A549 (cell line): ENCODE data around the gene KSR2. TPM values are rescaled to one million over a fixed set of nuclear protein-coding genes. Genes with fewer than 3 reads are reported as not detected.

Source experiments
- ATAC-seq, 2 experiments: fragments of 200-7000 bp in 1 of 2; fragments of >200 bp in 1 of 2; cut with Nextera tagmentation in 1 of 2; cut with Tn5 transposase in 1 of 2; 3 replicates each; pipeline versions ENCODE4 v1.8.0 to v1.9.1; 2018 to 2020; ENCODE audit warnings: mild to moderate bottlenecking in 1 of 2, moderate library complexity in 1 of 2
- CTCF ChIA-PET: fragments of 300-600 bp; sonication (Branson Sonifier 250); formaldehyde crosslinking; extraction: SDS; loops from one replicate; lab custom pipeline; 2021; ENCODE audit warnings: antibody characterized with exemption, inconsistent platforms; lab: Yijun Ruan, JAX
- POLR2A ChIA-PET: fragments of 350-600 bp; formaldehyde crosslinking; extraction: SDS; loops from one replicate; lab custom pipeline; 2021; ENCODE audit warnings: antibody characterized with exemption, inconsistent platforms; lab: Yijun Ruan, JAX
- DNase-seq, 2 experiments: peaks; one replicate each; pipeline versions ENCODE4 v3.0.0 to v3.0.0-alpha.2; 2011 to 2016; ENCODE audit warnings: low read depth in 1 of 2, low spot score in 1 of 2
- FAIRE-seq: peaks from 2 replicates; lab custom pipeline; 2011; peaks lifted over from hg19 to GRCh38; lab: Jason Lieb, UNC
- H3K27ac ChIP-seq, 2 experiments: fragments of >200 bp; sonication (Bioruptor Twin); formaldehyde crosslinking; 3 replicates each; pipeline ENCODE4 v1.5.1; 2016 to 2017
- H3K4me1 ChIP-seq: fragments of >200 bp; sonication (Bioruptor Twin); formaldehyde crosslinking; 3 replicates; pipeline ENCODE4 v1.6.1; 2016
- H3K4me2 ChIP-seq: fragments of >200 bp; sonication (Bioruptor Twin); formaldehyde crosslinking; 3 replicates; pipeline ENCODE4 v1.6.1; 2016
- H3K4me3 ChIP-seq: fragments of >200 bp; sonication (Bioruptor Twin); formaldehyde crosslinking; 3 replicates; pipeline ENCODE4 v1.5.1; 2016
- H3K9me3 ChIP-seq: fragments of >200 bp; sonication (Bioruptor Twin); formaldehyde crosslinking; 3 replicates; pipeline ENCODE4 v1.6.1; 2016
- CBX2 ChIP-seq: fragments of 200-600 bp; sonication (generic); IDR thresholded peaks from 2 replicates; pipeline ENCODE4 v1.6.1; 2016; ENCODE audit warnings: low read depth, mild to moderate bottlenecking, borderline replicate concordance
- CHD2 ChIP-seq: fragments of 150-350 bp; IDR thresholded peaks from 2 replicates; pipeline ENCODE4 v1.6.1; 2014; ENCODE audit warnings: low read length; ENCODE audit not compliant: partially characterized antibody
- EHMT2 ChIP-seq: fragments of 200-600 bp; sonication (generic); IDR thresholded peaks from 2 replicates; pipeline ENCODE4 v1.6.1; 2016; ENCODE audit warnings: antibody characterized with exemption, low read depth, mild to moderate bottlenecking, moderate library complexity
- FOSB ChIP-seq: fragments of 250-450 bp; sonication (Bioruptor Pico); IDR thresholded peaks from 2 replicates; pipeline ENCODE4 v1.5.0; 2020; ENCODE audit warnings: mild to moderate bottlenecking, moderate library complexity
- FOSL2 ChIP-seq, 2 experiments: fragments of 450-650 bp in 1 of 2; fragments of >200 bp in 1 of 2; sonication (Bioruptor Twin) in 1 of 2; formaldehyde crosslinking; IDR thresholded peaks; 2 replicates each; pipeline versions ENCODE4 v1.5.0 to v1.6.1; 2016 to 2020; ENCODE audit warnings: mild to moderate bottlenecking in 1 of 2, moderate library complexity in 1 of 2
- HOXB5 ChIP-seq: fragments of 250-450 bp; sonication (Bioruptor Pico); IDR thresholded peaks from 2 replicates; pipeline ENCODE4 v1.5.0; 2020; ENCODE audit warnings: mild to moderate bottlenecking, moderate library complexity
- JUNB ChIP-seq: fragments of >200 bp; sonication (Bioruptor Twin); formaldehyde crosslinking; IDR thresholded peaks from 2 replicates; pipeline ENCODE4 v1.6.1; 2016
- KDM1A ChIP-seq: fragments of 200-600 bp; sonication (generic); IDR thresholded peaks from 2 replicates; pipeline ENCODE4 v1.6.1; 2016; ENCODE audit warnings: low read depth, mild to moderate bottlenecking
- KDM5A ChIP-seq: fragments of 200-600 bp; sonication (generic); IDR thresholded peaks from 2 replicates; pipeline ENCODE4 v1.6.1; 2016; ENCODE audit warnings: antibody characterized with exemption, mild to moderate bottlenecking
- MAFK ChIP-seq: fragments of 450-650 bp; IDR thresholded peaks from 2 replicates; pipeline ENCODE4 v1.6.1; 2014; ENCODE audit not compliant: partially characterized antibody
- NFE2L2 ChIP-seq: fragments of 150-350 bp; conservative IDR thresholded peaks from 2 replicates; pipeline ENCODE4 v1.6.1; 2014; ENCODE audit warnings: low read length
- RAD21 ChIP-seq, 2 experiments: fragments of >200 bp in 1 of 2; sonication (Bioruptor Twin) in 1 of 2; formaldehyde crosslinking in 1 of 2; IDR thresholded peaks in 1 of 2; conservative IDR thresholded peaks in 1 of 2; 2 replicates in 1 of 2; 3 replicates in 1 of 2; pipeline ENCODE4 v1.6.1; 2012 to 2018; ENCODE audit warnings: inconsistent platforms in 1 of 2
- TP53 ChIP-seq: fragments of 250-450 bp; sonication (Bioruptor Pico); IDR thresholded peaks from 2 replicates; pipeline ENCODE4 v1.5.0; 2021; ENCODE audit warnings: mild to moderate bottlenecking, moderate library complexity
- ZC3H11A ChIP-seq: fragments of 450-650 bp; IDR thresholded peaks from 2 replicates; pipeline ENCODE4 v1.6.1; 2014; ENCODE audit warnings: antibody characterized with exemption, mild to moderate bottlenecking
- ZSCAN20 ChIP-seq: fragments of 250-450 bp; sonication (Bioruptor Pico); IDR thresholded peaks from 2 replicates; pipeline ENCODE4 v1.8.0; 2022; ENCODE audit warnings: mild to moderate bottlenecking, moderate library complexity
- WGBS: methylation state at CpG from one replicate; pipeline ENCODE4 v1.1.6; 2017; ENCODE audit errors: missing lambda C conversion rate; 5-methylcytosine and 5-hydroxymethylcytosine counted together
- polyA plus RNA-seq, 4 experiments: library from polyadenylated mRNA; depleted of rRNA in 3 of 4; stranded (reverse); fragments of >200 nt; fragmentation: RNase III in 1 of 4; extraction: RNeasy Plus Mini Kit Qiagen cat#74134 plus additional on column Dnase treatment in 1 of 4; gene quantifications; 2 replicates in 3 of 4; 3 replicates in 1 of 4; pipeline ENCODE4 v1.2.3, GENCODE V29; 2011 to 2017
- TF ChIP-seq, protein P1 (sequence below): IDR thresholded peaks from 2 replicates; pipeline ENCODE4 v1.6.1; 2012
- TF ChIP-seq, protein P2 (sequence below): IDR thresholded peaks from 2 replicates; pipeline ENCODE4 v1.6.1; 2012
- TF ChIP-seq, protein P3 (sequence below): fragments of 150-350 bp; IDR thresholded peaks from 2 replicates; pipeline ENCODE4 v1.6.1; 2014; ENCODE audit warnings: low read depth, mild to moderate bottlenecking, low read length
- TF ChIP-seq, protein P4 (sequence below): fragments of >200 bp; sonication (Bioruptor Twin); formaldehyde crosslinking; IDR thresholded peaks from 2 replicates; pipeline ENCODE4 v1.6.1; 2016
- TF ChIP-seq, protein P5 (sequence below): IDR thresholded peaks from 2 replicates; pipeline ENCODE4 v1.6.1; 2012; ENCODE audit warnings: low read depth, borderline replicate concordance
- TF ChIP-seq, protein P6 (sequence below): fragments of >200 bp; sonication (Bioruptor Twin); formaldehyde crosslinking; IDR thresholded peaks from 3 replicates; pipeline ENCODE4 v1.5.1; 2016
- TF ChIP-seq, protein P7 (sequence below): fragments of >200 bp; sonication (Bioruptor Twin); formaldehyde crosslinking; IDR thresholded peaks from 3 replicates; pipeline ENCODE4 v1.6.1; 2016

KSR2 gene
- polyA plus RNA-seq, 2 of the 4 experiments (the other 2 are of a cell fraction), result 0.37 to 1.2 TPM

DNA sequence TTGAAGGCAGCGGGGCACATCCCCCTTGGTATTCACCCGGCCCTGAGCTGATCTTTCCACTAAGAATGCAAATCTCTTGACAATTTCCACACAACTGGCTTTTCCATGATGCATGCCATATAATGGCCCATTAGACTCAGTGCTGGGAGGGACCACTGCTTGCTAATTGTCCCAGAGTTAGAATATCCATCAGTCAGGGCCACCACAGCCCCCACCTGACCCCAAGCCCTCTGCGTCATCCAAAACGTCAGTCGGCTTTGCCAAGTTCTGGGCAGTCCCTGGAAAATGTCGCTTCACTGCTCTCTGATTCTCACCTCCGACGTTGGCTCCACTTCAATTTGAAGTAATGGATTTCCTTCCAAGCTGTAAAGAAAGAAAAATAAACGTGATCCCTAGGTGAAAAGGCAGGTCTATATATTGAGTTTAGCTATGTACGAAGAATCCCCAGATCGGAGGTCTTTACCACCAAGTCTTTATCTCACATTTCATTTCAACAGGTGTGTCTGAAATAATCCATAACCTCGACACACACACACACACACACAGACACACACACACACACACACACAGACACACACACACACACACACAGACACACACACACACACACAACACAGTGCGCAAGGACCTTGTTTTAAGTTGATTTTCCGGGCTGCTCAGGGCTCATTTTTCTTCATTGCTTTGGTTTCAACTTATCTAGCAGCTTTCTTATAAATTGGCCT lies 441.9 kb downstream of the KSR2 start:
- CTCF ChIA-PET, result interaction anchor here (1.0 to 1.5 kb wide), 3 partner anchors 32 to 323 kb away, joined by 3 to 4 read pairs (median 3); no protein-coding TSS in a partner anchor
- no peak for ATAC-seq

DNA sequence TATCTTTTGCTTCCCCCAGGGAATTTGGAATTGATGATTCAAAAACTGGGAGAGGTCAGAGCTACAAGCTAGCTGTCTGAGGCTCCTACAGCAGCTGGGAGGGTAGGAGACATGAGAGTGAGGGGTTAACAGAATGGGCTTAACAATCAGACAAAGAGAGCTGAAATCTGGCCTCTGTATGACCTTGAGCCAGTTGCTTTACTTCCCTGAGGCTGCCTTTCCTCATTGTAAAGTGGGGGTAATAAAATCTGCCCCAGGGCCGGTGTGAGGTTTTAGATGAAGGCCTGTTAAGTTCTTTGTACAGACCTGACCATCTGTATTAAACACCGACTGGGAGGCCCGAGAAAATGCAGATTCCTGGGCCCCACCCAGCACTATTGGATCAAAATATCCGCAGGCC lies 443.0 kb downstream of the KSR2 start:
- H3K4me2 ChIP-seq, result no peak overlapping the region
- H3K9me3 ChIP-seq, result 0 out of 3 replicates have a peak, but pooled peaks cover 4% of the 10 kb centered on the region
- ChIA-PET CTCF (interaction anchor here (1.5 to 1.8 kb wide), 2 partner anchors 62 to 324 kb away, joined by 3 to 4 read pairs; no protein-coding TSS in a partner anchor), POLR2A (no interaction called here)
- H3K27ac ChIP-seq, result no peak overlapping the region
- TF ChIP-seq TP53 (CRISPR knock-in tag), result no peak
- TF ChIP-seq, protein P1, sequence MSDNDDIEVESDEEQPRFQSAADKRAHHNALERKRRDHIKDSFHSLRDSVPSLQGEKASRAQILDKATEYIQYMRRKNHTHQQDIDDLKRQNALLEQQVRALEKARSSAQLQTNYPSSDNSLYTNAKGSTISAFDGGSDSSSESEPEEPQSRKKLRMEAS, result no peak
- TF ChIP-seq, protein P2, sequence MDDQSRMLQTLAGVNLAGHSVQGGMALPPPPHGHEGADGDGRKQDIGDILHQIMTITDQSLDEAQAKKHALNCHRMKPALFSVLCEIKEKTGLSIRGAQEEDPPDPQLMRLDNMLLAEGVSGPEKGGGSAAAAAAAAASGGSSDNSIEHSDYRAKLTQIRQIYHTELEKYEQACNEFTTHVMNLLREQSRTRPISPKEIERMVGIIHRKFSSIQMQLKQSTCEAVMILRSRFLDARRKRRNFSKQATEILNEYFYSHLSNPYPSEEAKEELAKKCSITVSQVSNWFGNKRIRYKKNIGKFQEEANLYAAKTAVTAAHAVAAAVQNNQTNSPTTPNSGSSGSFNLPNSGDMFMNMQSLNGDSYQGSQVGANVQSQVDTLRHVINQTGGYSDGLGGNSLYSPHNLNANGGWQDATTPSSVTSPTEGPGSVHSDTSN, result no peak
- no peak for TF ChIP-seq RAD21 (conservative IDR thresholded peaks at IDR 0.05 in 1 of 2, IDR thresholded peaks at IDR 0.05 in 1 of 2)
- no peak for TF ChIP-seq CHD2
- TF ChIP-seq, protein P3, sequence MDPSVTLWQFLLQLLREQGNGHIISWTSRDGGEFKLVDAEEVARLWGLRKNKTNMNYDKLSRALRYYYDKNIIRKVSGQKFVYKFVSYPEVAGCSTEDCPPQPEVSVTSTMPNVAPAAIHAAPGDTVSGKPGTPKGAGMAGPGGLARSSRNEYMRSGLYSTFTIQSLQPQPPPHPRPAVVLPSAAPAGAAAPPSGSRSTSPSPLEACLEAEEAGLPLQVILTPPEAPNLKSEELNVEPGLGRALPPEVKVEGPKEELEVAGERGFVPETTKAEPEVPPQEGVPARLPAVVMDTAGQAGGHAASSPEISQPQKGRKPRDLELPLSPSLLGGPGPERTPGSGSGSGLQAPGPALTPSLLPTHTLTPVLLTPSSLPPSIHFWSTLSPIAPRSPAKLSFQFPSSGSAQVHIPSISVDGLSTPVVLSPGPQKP, result no peak
- TF ChIP-seq KDM5A, result no peak
- TF ChIP-seq CBX2, result no peak
- no peak for TF ChIP-seq ZSCAN20 (CRISPR knock-in tag)
- TF ChIP-seq, protein P4, sequence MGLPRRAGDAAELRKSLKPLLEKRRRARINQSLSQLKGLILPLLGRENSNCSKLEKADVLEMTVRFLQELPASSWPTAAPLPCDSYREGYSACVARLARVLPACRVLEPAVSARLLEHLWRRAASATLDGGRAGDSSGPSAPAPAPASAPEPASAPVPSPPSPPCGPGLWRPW, result no peak
- no peak for TF ChIP-seq MAFK
- TF ChIP-seq, protein P5, sequence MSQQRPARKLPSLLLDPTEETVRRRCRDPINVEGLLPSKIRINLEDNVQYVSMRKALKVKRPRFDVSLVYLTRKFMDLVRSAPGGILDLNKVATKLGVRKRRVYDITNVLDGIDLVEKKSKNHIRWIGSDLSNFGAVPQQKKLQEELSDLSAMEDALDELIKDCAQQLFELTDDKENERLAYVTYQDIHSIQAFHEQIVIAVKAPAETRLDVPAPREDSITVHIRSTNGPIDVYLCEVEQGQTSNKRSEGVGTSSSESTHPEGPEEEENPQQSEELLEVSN, result no peak
- ATAC-seq (no peak), DNase-seq (no peak), FAIRE-seq (no peak)
- WGBS, result 44% methylated on average over 4 of the region's 4 CpGs
- no peaks in the 10 kb centered on the region for H3K4me1 ChIP-seq
- no peak overlapping the region for H3K4me3 ChIP-seq

More for the DNA sequence above, 441.9 kb downstream of the KSR2 start:
- no peak for FAIRE-seq
- 75% methylated on average over 14 of the region's 14 CpGs for WGBS
- no peak overlapping the region for H3K4me2 ChIP-seq
- POLR2A ChIA-PET, result no interaction called here
- TF ChIP-seq NFE2L2, result no peak
- no peak for TF ChIP-seq FOSB
- no peak for TF ChIP-seq FOSL2 (IDR thresholded peaks at IDR 0.05)
- TF ChIP-seq FOSL2 (CRISPR knock-in tag; IDR thresholded peaks at IDR 0.05), result no peak
- no peak for TF ChIP-seq HOXB5 (CRISPR knock-in tag)
- no peak for TF ChIP-seq ZC3H11A
- TF ChIP-seq CBX2, result no peak
- no peak for TF ChIP-seq JUNB
- TF ChIP-seq KDM1A, result no peak
- no peak for TF ChIP-seq ZSCAN20 (CRISPR knock-in tag)
- no peak for TF ChIP-seq CHD2
- TF ChIP-seq, protein P6, sequence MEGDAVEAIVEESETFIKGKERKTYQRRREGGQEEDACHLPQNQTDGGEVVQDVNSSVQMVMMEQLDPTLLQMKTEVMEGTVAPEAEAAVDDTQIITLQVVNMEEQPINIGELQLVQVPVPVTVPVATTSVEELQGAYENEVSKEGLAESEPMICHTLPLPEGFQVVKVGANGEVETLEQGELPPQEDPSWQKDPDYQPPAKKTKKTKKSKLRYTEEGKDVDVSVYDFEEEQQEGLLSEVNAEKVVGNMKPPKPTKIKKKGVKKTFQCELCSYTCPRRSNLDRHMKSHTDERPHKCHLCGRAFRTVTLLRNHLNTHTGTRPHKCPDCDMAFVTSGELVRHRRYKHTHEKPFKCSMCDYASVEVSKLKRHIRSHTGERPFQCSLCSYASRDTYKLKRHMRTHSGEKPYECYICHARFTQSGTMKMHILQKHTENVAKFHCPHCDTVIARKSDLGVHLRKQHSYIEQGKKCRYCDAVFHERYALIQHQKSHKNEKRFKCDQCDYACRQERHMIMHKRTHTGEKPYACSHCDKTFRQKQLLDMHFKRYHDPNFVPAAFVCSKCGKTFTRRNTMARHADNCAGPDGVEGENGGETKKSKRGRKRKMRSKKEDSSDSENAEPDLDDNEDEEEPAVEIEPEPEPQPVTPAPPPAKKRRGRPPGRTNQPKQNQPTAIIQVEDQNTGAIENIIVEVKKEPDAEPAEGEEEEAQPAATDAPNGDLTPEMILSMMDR, result no peak
- TF ChIP-seq, protein P7, sequence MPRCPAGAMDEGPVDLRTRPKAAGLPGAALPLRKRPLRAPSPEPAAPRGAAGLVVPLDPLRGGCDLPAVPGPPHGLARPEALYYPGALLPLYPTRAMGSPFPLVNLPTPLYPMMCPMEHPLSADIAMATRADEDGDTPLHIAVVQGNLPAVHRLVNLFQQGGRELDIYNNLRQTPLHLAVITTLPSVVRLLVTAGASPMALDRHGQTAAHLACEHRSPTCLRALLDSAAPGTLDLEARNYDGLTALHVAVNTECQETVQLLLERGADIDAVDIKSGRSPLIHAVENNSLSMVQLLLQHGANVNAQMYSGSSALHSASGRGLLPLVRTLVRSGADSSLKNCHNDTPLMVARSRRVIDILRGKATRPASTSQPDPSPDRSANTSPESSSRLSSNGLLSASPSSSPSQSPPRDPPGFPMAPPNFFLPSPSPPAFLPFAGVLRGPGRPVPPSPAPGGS, result no peak
- TF ChIP-seq EHMT2, result no peak
- TF ChIP-seq, all 56 proteins: peak for 0
- H3K27ac ChIP-seq, result no peak overlapping the region
- peaks cover 4% of the 10 kb centered on the region; the same call in 1 of the 3 replicates for H3K9me3 ChIP-seq
- no peaks in the 10 kb centered on the region for H3K4me1 ChIP-seq
- H3K4me3 ChIP-seq, result no peak overlapping the region
- DNase-seq, result no peak
